Stomach (tissue), 9 donors: ENCODE measurements around the gene SLC3A2. TPM values are rescaled to one million over a fixed set of nuclear protein-coding genes. Genes with fewer than 3 reads are reported as not detected.
"Not testable (repeated sequence)": the region's sequence is repeated elsewhere in the genome, so short reads cannot be mapped to it uniquely, and the experiment has no call there.

Experiments used
- DNase-seq, 2 donors: peaks; one replicate each; pipeline versions ENCODE4 v3.0.0 to v3.0.0-alpha.2; 2013 to 2019
- H3K27ac ChIP-seq, 5 donors: fragments of 200-600 bp in 4 of 5; sonication (generic) in 4 of 5; one replicate each; pipeline ENCODE4 v1.5.1; 2013 to 2019; ENCODE audit warnings: mild to moderate bottlenecking in 1 of 5, moderate library complexity in 1 of 5
- H3K27me3 ChIP-seq, 3 donors: fragments of 200-600 bp; sonication (generic); one replicate each; pipeline ENCODE4 v1.5.1; 2017 to 2019; ENCODE audit warnings: mixed run types in 1 of 3
- H3K36me3 ChIP-seq, 4 donors: fragments of 200-600 bp; sonication (generic); 1 replicate in 3 of 4; 2 replicates in 1 of 4; pipeline ENCODE4 v1.5.1; 2016 to 2019
- H3K4me1 ChIP-seq, 4 donors: fragments of 200-600 bp; sonication (generic); one replicate each; pipeline ENCODE4 v1.5.1; 2016 to 2019
- H3K4me3 ChIP-seq, 4 donors: fragments of 200-600 bp; sonication (generic) in 3 of 4; one replicate each; pipeline ENCODE4 v1.5.1; 2016 to 2019; ENCODE audit warnings: mild to moderate bottlenecking in 1 of 4
- H3K9me3 ChIP-seq, 4 donors: fragments of 200-600 bp; sonication (generic); one replicate each; pipeline ENCODE4 v1.5.1; 2016 to 2019
- EP300 ChIP-seq: sonication (generic); formaldehyde crosslinking; IDR thresholded peaks from one replicate; pipeline ENCODE4 v1.6.1; 2017; ENCODE audit warnings: antibody characterized with exemption
- POLR2A ChIP-seq, 4 donors: fragments of 450-650 bp; IDR thresholded peaks; one replicate each; pipeline ENCODE4 v1.6.1; 2016; ENCODE audit warnings: antibody characterized with exemption in 4 of 4, control low read depth in 2 of 4, mild to moderate bottlenecking in 1 of 4, moderate library complexity in 1 of 4
- POLR2AphosphoS5 ChIP-seq, 3 donors: sonication (generic); formaldehyde crosslinking; IDR thresholded peaks; one replicate each; pipeline ENCODE4 v1.6.1; 2016; ENCODE audit warnings: antibody characterized with exemption in 3 of 3
- WGBS, 5 donors: extraction: QIAGEN DNeasy Blood & Tissue Kit in 3 of 5; methylation state at CpG; one replicate each; pipeline versions ENCODE4 v1.1.5 to v1.1.7; 2013 to 2018; 5-methylcytosine and 5-hydroxymethylcytosine counted together
- intact Hi-C: fragments of 100-400 bp; cut with DNase I; formaldehyde crosslinking; loops from one replicate; pipeline ENCODE4 v1.15.1; 2023; ENCODE audit warnings: low total_unique reads
- polyA plus RNA-seq, 3 donors: library from polyadenylated mRNA; stranded (reverse); fragments of 200-250 nt; gene quantifications; one replicate each; pipeline ENCODE4 v1.2.3, GENCODE V29; 2013
- small RNA-seq, 4 donors: library from RNA; depleted of rRNA; stranded (forward); fragments of <200 nt; gene quantifications; one replicate each; pipeline ENCODE3, GENCODE V24; 2016
- total RNA-seq, 5 donors: library from RNA; depleted of rRNA; stranded (reverse); fragments of >200 nt; gene quantifications; one replicate each; pipeline versions ENCODE4 v1.1.0 to v1.2.3, GENCODE V29; 2014 to 2016
- TF ChIP-seq, protein P1 (sequence below), 7 experiments: fragments of 450-650 bp in 4 of 7; fragments of 200-600 bp in 3 of 7; sonication (generic) in 3 of 7; IDR thresholded peaks; one replicate each; pipeline ENCODE4 v1.5.1; 2016 to 2019; ENCODE audit warnings: antibody characterized with exemption in 7 of 7, control low read depth in 2 of 7, mild to moderate bottlenecking in 1 of 7
- donor health status: healthy with polysubstance abuse.
- donor health status: Bipolar disorder and iron deficiency.
- donor health status: healthy.

The SLC3A2 gene
- total and polyA plus RNA-seq, 8 donors: 36.0 to 255 (median 127) TPM

DNA sequence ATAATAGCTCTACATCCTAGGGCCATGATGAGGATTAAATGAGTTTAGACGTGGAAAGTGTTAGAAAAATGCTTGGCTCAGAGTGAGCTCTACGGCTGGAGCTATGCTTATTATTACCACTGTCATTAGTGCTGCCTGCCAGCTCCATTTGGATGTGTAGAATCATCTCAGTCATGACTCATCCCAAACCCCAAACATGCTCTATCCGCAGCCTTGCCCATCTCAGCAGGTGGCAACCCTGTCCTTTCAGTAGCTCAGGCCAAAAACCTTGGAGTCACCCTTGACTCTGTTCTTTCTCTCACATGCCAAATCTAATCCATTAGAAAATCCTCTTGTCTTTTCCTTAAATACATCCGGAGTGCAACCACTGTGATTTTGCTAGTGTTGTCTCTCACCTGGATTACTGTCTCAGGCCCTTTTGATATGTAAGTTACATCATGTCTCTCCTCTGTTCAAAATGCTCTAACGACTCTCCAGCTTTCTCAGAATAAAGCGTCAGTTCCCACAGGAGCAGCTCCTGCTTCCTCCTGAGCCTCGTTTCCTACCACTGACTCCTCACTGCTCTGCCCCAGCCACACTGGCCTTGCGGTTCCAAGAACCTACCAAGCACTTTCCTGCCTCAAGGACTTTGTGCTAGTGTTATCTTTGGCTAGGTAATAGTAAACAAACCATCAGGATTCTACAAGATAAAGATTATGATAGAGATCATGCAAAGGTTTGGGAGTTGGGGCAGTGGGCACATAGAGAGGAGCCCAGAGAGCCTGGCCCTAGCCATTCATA lies 51.0 kb downstream of the SLC3A2 start:
- WGBS, 5 donors: 48 to 66% (median 61%) methylated on average over 8 of the region's 8 CpGs
- TF ChIP-seq POLR2A (IDR thresholded peaks at IDR 0.05): no peak
- no peak for TF ChIP-seq EP300
- H3K4me3 ChIP-seq: no peak overlapping the region
- peaks cover 3 to 31% (median 12%) of the 10 kb centered on the region in 3 donors for H3K27me3 ChIP-seq
- no peak overlapping the region for H3K27ac ChIP-seq
- no peaks in the 10 kb centered on the region for H3K36me3 ChIP-seq
- intact Hi-C loops: no loop called here
- peaks cover 4 to 5% (median 4%) of the 10 kb centered on the region in 4 donors for H3K4me1 ChIP-seq
- DNase-seq: no peak
- no peaks in the 10 kb centered on the region for H3K9me3 ChIP-seq

DNA sequence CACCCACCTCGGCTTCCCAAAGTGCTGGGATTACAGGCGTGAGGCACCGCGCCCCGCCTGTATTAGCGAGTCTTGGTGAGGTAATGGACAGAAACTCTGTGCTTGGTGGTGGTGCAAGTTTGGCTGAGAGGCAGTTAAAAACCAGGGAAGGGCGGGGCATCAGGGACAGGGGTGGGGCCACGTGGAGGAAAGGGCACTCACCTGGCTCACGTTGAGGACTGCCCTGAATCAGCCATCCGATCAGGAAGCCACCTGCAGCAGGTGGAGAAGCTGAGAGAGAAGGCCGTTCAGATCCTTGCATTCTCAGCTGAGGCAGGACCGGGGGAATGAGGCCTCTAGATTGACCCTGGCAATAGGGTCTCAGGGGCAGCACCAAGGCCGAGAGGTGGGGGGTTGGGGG lies 52.6 kb downstream of the SLC3A2 start:
- no peaks in the 10 kb centered on the region for H3K4me1 ChIP-seq
- no peaks in the 10 kb centered on the region for H3K36me3 ChIP-seq
- H3K9me3 ChIP-seq: no peaks in the 10 kb centered on the region
- TF ChIP-seq EP300: no peak
- TF ChIP-seq POLR2A (IDR thresholded peaks at IDR 0.05): no peak
- TF ChIP-seq, protein P1, sequence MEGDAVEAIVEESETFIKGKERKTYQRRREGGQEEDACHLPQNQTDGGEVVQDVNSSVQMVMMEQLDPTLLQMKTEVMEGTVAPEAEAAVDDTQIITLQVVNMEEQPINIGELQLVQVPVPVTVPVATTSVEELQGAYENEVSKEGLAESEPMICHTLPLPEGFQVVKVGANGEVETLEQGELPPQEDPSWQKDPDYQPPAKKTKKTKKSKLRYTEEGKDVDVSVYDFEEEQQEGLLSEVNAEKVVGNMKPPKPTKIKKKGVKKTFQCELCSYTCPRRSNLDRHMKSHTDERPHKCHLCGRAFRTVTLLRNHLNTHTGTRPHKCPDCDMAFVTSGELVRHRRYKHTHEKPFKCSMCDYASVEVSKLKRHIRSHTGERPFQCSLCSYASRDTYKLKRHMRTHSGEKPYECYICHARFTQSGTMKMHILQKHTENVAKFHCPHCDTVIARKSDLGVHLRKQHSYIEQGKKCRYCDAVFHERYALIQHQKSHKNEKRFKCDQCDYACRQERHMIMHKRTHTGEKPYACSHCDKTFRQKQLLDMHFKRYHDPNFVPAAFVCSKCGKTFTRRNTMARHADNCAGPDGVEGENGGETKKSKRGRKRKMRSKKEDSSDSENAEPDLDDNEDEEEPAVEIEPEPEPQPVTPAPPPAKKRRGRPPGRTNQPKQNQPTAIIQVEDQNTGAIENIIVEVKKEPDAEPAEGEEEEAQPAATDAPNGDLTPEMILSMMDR (IDR thresholded peaks at IDR 0.05): no peak
- TF ChIP-seq POLR2AphosphoS5 (IDR thresholded peaks at IDR 0.05): no peak
- H3K27me3 ChIP-seq: peaks cover 0 to 15% (median 0%) of the 10 kb centered on the region in 3 donors
- intact Hi-C loops: no loop called here
- no peak overlapping the region for H3K27ac ChIP-seq
- no peak overlapping the region for H3K4me3 ChIP-seq
- 72 to 78% (median 76%) methylated on average over 12 to 13 of the region's 13 CpGs for WGBS, 5 donors
- no peak for DNase-seq

DNA sequence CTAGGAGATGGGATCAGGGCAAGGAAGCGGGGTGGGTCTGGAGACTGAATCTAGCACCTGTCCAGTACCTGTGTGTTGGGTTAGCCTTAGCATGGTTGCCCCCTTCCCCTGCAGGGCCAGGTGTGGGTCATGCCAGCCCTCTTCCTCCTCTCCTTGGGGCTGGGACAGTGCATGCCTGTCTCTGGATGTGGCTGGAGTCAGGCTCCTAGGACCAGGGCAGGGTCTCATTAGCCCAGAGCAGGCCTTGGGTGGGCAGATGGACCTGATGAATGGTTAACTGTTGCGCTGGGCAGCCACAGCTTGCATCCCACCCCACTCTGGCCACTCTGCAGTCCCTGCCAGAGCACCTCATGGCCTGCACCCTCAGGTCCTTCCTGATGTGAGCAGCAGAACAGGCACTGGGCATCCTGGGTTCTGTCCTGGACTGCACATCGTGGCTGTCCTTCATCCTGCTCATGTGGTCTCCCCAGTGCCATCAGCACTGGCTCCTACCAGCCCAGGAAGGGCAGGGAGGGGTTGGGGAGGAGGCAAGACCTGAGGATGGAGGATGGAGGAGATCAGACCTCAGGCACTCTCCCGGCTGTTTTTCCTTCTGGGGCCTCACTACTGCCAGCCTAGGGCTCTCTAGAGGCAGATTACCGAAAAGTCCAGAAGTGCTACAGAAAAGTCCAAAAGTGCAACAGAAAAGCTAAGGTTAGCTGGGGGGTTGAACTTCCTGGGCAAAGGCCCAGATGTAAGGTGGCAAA lies 53.2 kb downstream of the SLC3A2 start:
- no peak for TF ChIP-seq EP300
- no peak for TF ChIP-seq POLR2A (IDR thresholded peaks at IDR 0.05)
- TF ChIP-seq POLR2AphosphoS5 (IDR thresholded peaks at IDR 0.05): no peak
- TF ChIP-seq, protein P1 (IDR thresholded peaks at IDR 0.05): no peak

DNA sequence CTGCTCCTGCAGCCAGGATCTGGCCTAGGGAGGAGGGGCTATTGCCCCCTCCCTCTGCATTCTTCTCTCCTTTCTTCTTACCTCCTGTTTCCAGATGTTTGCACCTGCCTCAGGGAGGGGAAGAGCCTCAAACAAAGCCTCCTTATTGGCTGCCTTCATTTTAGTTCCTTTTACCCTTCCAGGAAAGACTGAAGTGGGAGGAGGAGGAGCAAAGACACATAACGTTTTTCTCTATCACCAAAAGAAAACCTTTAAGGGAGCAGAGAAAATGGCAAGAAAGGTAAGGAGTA lies 53.7 kb downstream of the SLC3A2 start:
- no peak for DNase-seq
- Histone ChIP-seq H3K4me3 (no peak overlapping the region), H3K27me3 (peaks cover 0 to 7% (median 0%) of the 10 kb centered on the region in 3 donors), H3K4me1 (no peaks in the 10 kb centered on the region), H3K36me3 (no peaks in the 10 kb centered on the region), H3K9me3 (no peaks in the 10 kb centered on the region), H3K27ac (no peak overlapping the region)
- TF ChIP-seq POLR2AphosphoS5 (IDR thresholded peaks at IDR 0.05) (no peak), EP300 (no peak), POLR2A (IDR thresholded peaks at IDR 0.05) (no peak)
- TF ChIP-seq, protein P1 (IDR thresholded peaks at IDR 0.05): no peak
- WGBS, 5 donors: 19 to 44% (median 23%) methylated on average over 1 of the region's 1 CpG
- intact Hi-C loops: no loop called here

More for the DNA sequence above, 53.2 kb downstream of the SLC3A2 start:
- no peak overlapping the region for H3K27ac ChIP-seq
- no peak overlapping the region for H3K4me3 ChIP-seq
- intact Hi-C loops: no loop called here
- peaks cover 0 to 9% (median 0%) of the 10 kb centered on the region in 3 donors for H3K27me3 ChIP-seq
- no peaks in the 10 kb centered on the region for H3K9me3 ChIP-seq
- H3K4me1 ChIP-seq: no peaks in the 10 kb centered on the region
- WGBS, 5 donors: 87 to 92% (median 87%) methylated on average over 3 to 5 of the region's 5 CpGs
- H3K36me3 ChIP-seq: no peaks in the 10 kb centered on the region
- no peak for DNase-seq

DNA sequence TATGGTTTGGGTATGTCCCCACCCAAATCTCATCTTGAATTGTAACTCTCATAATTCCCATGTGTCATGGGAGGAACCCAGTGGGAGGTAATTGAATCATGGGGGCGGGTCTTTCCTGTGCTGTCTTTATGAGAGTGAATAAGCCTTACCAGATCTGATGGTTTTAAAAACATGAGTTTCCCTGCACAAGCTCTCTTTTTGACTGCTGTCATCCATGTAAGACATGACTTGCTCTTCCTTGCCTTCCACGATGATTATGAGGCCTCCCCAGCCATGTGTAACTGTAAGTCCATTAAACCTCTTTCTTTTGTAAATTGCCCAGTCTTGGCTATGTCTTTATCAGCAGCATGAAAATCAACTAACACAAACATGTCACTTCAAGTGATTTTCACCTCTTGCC lies 56.8 kb downstream of the SLC3A2 start:
- H3K27ac ChIP-seq, H3K36me3 ChIP-seq, H3K27me3 ChIP-seq, intact Hi-C loops, H3K4me3 ChIP-seq, H3K9me3 ChIP-seq, H3K4me1 ChIP-seq, DNase-seq: not testable (repeated sequence)
- 81 to 88% (median 83%) methylated on average over 2 of the region's 2 CpGs for WGBS, 5 donors

Small RNA genes lying within 50 kb of the gene (small RNA-seq; reads per million reads assigned to genes)
- gene RF00099 (0 reads per million in 4 donors), gene RN7SL259P (0 reads per million in 4 donors), gene SNORD22 (0 reads per million in 4 donors), gene SNORD26 (0 reads per million in 4 donors), gene SNORD27 (0 reads per million in 4 donors), gene SNORD28 (0 reads per million in 4 donors), gene SNORD30 (687 to 3,460 (median 2,010) reads per million in 4 donors)

Other genes starting within 250 kb of the SLC3A2 start
- gene GANAB, start 234.3 kb upstream of the SLC3A2 start, total RNA-seq: 100 to 1,000 TPM in 2 of 5 donors, 10 to 100 TPM in 3; 66.0 to 155 (median 95.5) TPM
- 10 to 100 TPM; 21.4 to 70.7 (median 66.2) TPM for gene GANAB, start 234.3 kb upstream of the SLC3A2 start, polyA plus RNA-seq
- gene INTS5, start 227.6 kb upstream of the SLC3A2 start, total RNA-seq: 10 to 100 TPM in 4 of 5 donors, 1 to 10 TPM in 1; 5.8 to 16.7 (median 15.1) TPM
- gene INTS5, start 227.6 kb upstream of the SLC3A2 start, polyA plus RNA-seq: 1 to 10 TPM; 5.9 to 7.2 (median 7.2) TPM
- 10 to 100 TPM in 4 of 5 donors, 1 to 10 TPM in 1; 5.8 to 58.2 (median 27.2) TPM for gene C11orf98, start 215.7 kb upstream of the SLC3A2 start, total RNA-seq
- gene C11orf98, start 215.7 kb upstream of the SLC3A2 start, polyA plus RNA-seq: 100 to 1,000 TPM; 112 to 179 (median 139) TPM
- gene CSKMT, start 215.6 kb upstream of the SLC3A2 start, total RNA-seq: 1 to 10 TPM in 4 of 5 donors, not detected in 1; 3.5 to 7.6 (median 4.9) TPM
- gene CSKMT, start 215.6 kb upstream of the SLC3A2 start, polyA plus RNA-seq: 10 to 100 TPM in 2 of 3 donors, 1 to 10 TPM in 1; 8.7 to 25.5 (median 19.9) TPM
- 10 to 100 TPM in 2 of 5 donors, 1 to 10 TPM in 3; 4.2 to 49.8 (median 8.1) TPM for gene UQCC3, start 209.2 kb upstream of the SLC3A2 start, total RNA-seq
- gene UQCC3, start 209.2 kb upstream of the SLC3A2 start, polyA plus RNA-seq: 10 to 100 TPM; 16.2 to 30.3 (median 20.9) TPM
- gene LBHD1, start 208.6 kb upstream of the SLC3A2 start, total RNA-seq: 10 to 100 TPM in 3 of 5 donors, 1 to 10 TPM in 1, under 1 TPM in 1; 0.45 to 56.6 (median 10.3) TPM
- gene LBHD1, start 208.6 kb upstream of the SLC3A2 start, polyA plus RNA-seq: 1 to 10 TPM; 4.9 to 6.8 (median 5.5) TPM
- gene UBXN1, start 201.8 kb upstream of the SLC3A2 start, total RNA-seq: 100 to 1,000 TPM in 3 of 5 donors, 10 to 100 TPM in 2; 78.6 to 236 (median 151) TPM
- gene UBXN1, start 201.8 kb upstream of the SLC3A2 start, polyA plus RNA-seq: 100 to 1,000 TPM; 113 to 236 (median 194) TPM
- gene LRRN4CL, start 191.4 kb upstream of the SLC3A2 start, total RNA-seq: 10 to 100 TPM in 2 of 5 donors, 1 to 10 TPM in 3; 4.0 to 20.0 (median 8.2) TPM
- gene LRRN4CL, start 191.4 kb upstream of the SLC3A2 start, polyA plus RNA-seq: 1 to 10 TPM; 1.6 to 4.6 (median 1.8) TPM
- 100 to 1,000 TPM in 3 of 5 donors, 10 to 100 TPM in 2; 29.9 to 144 (median 110) TPM for gene BSCL2, start 173.5 kb upstream of the SLC3A2 start, total RNA-seq
- 10 to 100 TPM; 63.4 to 95.9 (median 92.6) TPM for gene BSCL2, start 173.5 kb upstream of the SLC3A2 start, polyA plus RNA-seq
- gene GNG3, start 173.2 kb upstream of the SLC3A2 start, total RNA-seq: not detected
- gene GNG3, start 173.2 kb upstream of the SLC3A2 start, polyA plus RNA-seq: under 1 TPM in 1 of 3 donors, not detected in 2; 0.75 TPM
- gene HNRNPUL2, start 153.4 kb upstream of the SLC3A2 start, total RNA-seq: 10 to 100 TPM; 10.3 to 73.5 (median 36.0) TPM
- 10 to 100 TPM; 25.1 to 28.6 (median 27.3) TPM for gene HNRNPUL2, start 153.4 kb upstream of the SLC3A2 start, polyA plus RNA-seq
- gene TTC9C, start 152.4 kb upstream of the SLC3A2 start, total RNA-seq: 10 to 100 TPM in 1 of 5 donors, 1 to 10 TPM in 3, under 1 TPM in 1; 0.89 to 26.6 (median 8.2) TPM
- 10 to 100 TPM; 16.6 to 33.6 (median 26.0) TPM for gene TTC9C, start 152.4 kb upstream of the SLC3A2 start, polyA plus RNA-seq
- gene ZBTB3, start 126.7 kb upstream of the SLC3A2 start, total RNA-seq: 10 to 100 TPM in 2 of 5 donors, 1 to 10 TPM in 2, not detected in 1; 4.2 to 16.5 (median 9.5) TPM
- 1 to 10 TPM; 3.3 to 6.9 (median 3.4) TPM for gene ZBTB3, start 126.7 kb upstream of the SLC3A2 start, polyA plus RNA-seq
- gene POLR2G, start 119.3 kb upstream of the SLC3A2 start, total RNA-seq: 10 to 100 TPM in 4 of 5 donors, 1 to 10 TPM in 1; 3.8 to 95.5 (median 23.9) TPM
- 100 to 1,000 TPM in 1 of 3 donors, 10 to 100 TPM in 2; 85.8 to 119 (median 88.7) TPM for gene POLR2G, start 119.3 kb upstream of the SLC3A2 start, polyA plus RNA-seq
- gene TAF6L, start 109.5 kb upstream of the SLC3A2 start, total RNA-seq: 10 to 100 TPM in 4 of 5 donors, 1 to 10 TPM in 1; 4.6 to 35.0 (median 11.0) TPM
- 10 to 100 TPM in 2 of 3 donors, 1 to 10 TPM in 1; 7.5 to 19.7 (median 19.3) TPM for gene TAF6L, start 109.5 kb upstream of the SLC3A2 start, polyA plus RNA-seq
- 100 to 1,000 TPM in 1 of 5 donors, 10 to 100 TPM in 3, not detected in 1; 26.1 to 135 (median 85.5) TPM for gene TMEM179B, start 93.5 kb upstream of the SLC3A2 start, total RNA-seq
- 10 to 100 TPM; 28.3 to 68.6 (median 32.1) TPM for gene TMEM179B, start 93.5 kb upstream of the SLC3A2 start, polyA plus RNA-seq
- gene TMEM223, start 88.9 kb upstream of the SLC3A2 start, total RNA-seq: 10 to 100 TPM in 2 of 5 donors, 1 to 10 TPM in 1, under 1 TPM in 1, not detected in 1; 0.89 to 14.9 (median 10.7) TPM
- 10 to 100 TPM; 10.2 to 28.2 (median 17.7) TPM for gene TMEM223, start 88.9 kb upstream of the SLC3A2 start, polyA plus RNA-seq
- 10 to 100 TPM; 30.7 to 83.5 (median 56.5) TPM for gene NXF1, start 75.5 kb upstream of the SLC3A2 start, total RNA-seq
- gene NXF1, start 75.5 kb upstream of the SLC3A2 start, polyA plus RNA-seq: 100 to 1,000 TPM in 1 of 3 donors, 10 to 100 TPM in 2; 23.5 to 138 (median 49.6) TPM
- 10 to 100 TPM in 4 of 5 donors, 1 to 10 TPM in 1; 8.2 to 48.1 (median 24.2) TPM for gene STX5, start 48.8 kb upstream of the SLC3A2 start, total RNA-seq
- gene STX5, start 48.8 kb upstream of the SLC3A2 start, polyA plus RNA-seq: 10 to 100 TPM; 21.7 to 44.6 (median 29.3) TPM
- gene TEX54, start 48.1 kb upstream of the SLC3A2 start, total RNA-seq: not detected
- gene TEX54, start 48.1 kb upstream of the SLC3A2 start, polyA plus RNA-seq: not detected
- 10 to 100 TPM; 27.7 to 57.6 (median 41.2) TPM for gene WDR74, start 41.3 kb upstream of the SLC3A2 start, total RNA-seq
- gene WDR74, start 41.3 kb upstream of the SLC3A2 start, polyA plus RNA-seq: 10 to 100 TPM; 47.2 to 67.9 (median 48.8) TPM
- 10 to 100 TPM in 1 of 5 donors, 1 to 10 TPM in 2, under 1 TPM in 1, not detected in 1; 0.73 to 19.4 (median 6.6) TPM for gene CHRM1, start 40.5 kb downstream of the SLC3A2 start, total RNA-seq
- under 1 TPM in 2 of 3 donors, not detected in 1; 0.12 to 0.48 TPM for gene CHRM1, start 40.5 kb downstream of the SLC3A2 start, polyA plus RNA-seq
- gene SLC22A6, start 104.1 kb downstream of the SLC3A2 start, total RNA-seq: not detected
- not detected for gene SLC22A6, start 104.1 kb downstream of the SLC3A2 start, polyA plus RNA-seq
- gene SLC22A8, start 134.9 kb downstream of the SLC3A2 start, total RNA-seq: not detected
- not detected for gene SLC22A8, start 134.9 kb downstream of the SLC3A2 start, polyA plus RNA-seq